Thyroid gland (tissue), 4 donors: ENCODE measurements around the gene MSX1. TPM values are rescaled to one million over a fixed set of nuclear protein-coding genes. Genes with fewer than 3 reads are reported as not detected.

Experiments
- DNase-seq, 2 donors: peaks; one replicate each; pipeline ENCODE4 v3.0.0-alpha.2; 2019
- H3K27ac ChIP-seq, 3 donors: fragments of 200-600 bp; sonication (generic); 1 replicate in 2 of 3; 2 replicates in 1 of 3; pipeline ENCODE4 v1.5.1; 2016 to 2019; ENCODE audit warnings: mild to moderate bottlenecking in 1 of 3, moderate library complexity in 1 of 3
- H3K27me3 ChIP-seq: fragments of 200-600 bp; sonication (generic); one replicate; pipeline ENCODE4 v1.5.1; 2019
- H3K36me3 ChIP-seq, 2 donors: fragments of 200-600 bp; sonication (generic); one replicate each; pipeline ENCODE4 v1.5.1; 2016 to 2019
- H3K4me1 ChIP-seq, 2 donors: fragments of 200-600 bp; sonication (generic); one replicate each; pipeline ENCODE4 v1.5.1; 2017 to 2019
- H3K4me3 ChIP-seq, 3 donors: fragments of 200-600 bp; sonication (generic); replicated peaks in 1 of 3; 1 replicate in 2 of 3; 2 replicates in 1 of 3; pipeline ENCODE4 v1.5.1; 2016; ENCODE audit warnings: mild to moderate bottlenecking in 1 of 3
- H3K9me3 ChIP-seq: fragments of 200-600 bp; sonication (generic); one replicate; pipeline ENCODE4 v1.5.1; 2017
- CTCF ChIP-seq, 6 experiments: fragments of 200-600 bp in 3 of 6; fragments of 450-650 bp in 3 of 6; sonication (generic) in 3 of 6; IDR thresholded peaks; one replicate each; pipeline ENCODE4 v1.5.1; 2016 to 2019; ENCODE audit warnings: antibody characterized with exemption in 6 of 6, mild to moderate bottlenecking in 2 of 6, inconsistent platforms in 1 of 6, moderate library complexity in 1 of 6
- POLR2A ChIP-seq, 2 donors: fragments of 450-650 bp; IDR thresholded peaks; one replicate each; pipeline ENCODE4 v1.6.1; 2017; ENCODE audit warnings: antibody characterized with exemption in 2 of 2, mild to moderate bottlenecking in 2 of 2, moderate library complexity in 1 of 2
- WGBS, 2 donors: methylation state at CpG; one replicate each; pipeline ENCODE4 v1.1.5; 2017; 5-methylcytosine and 5-hydroxymethylcytosine counted together
- intact Hi-C: fragments of 100-400 bp; cut with DNase I; formaldehyde crosslinking; loops from one replicate; pipeline ENCODE4 v1.15.1; 2023
- total RNA-seq, 4 donors: library from RNA; depleted of rRNA; stranded (reverse); fragments of >200 nt; gene quantifications; one replicate each; pipeline ENCODE4 v1.2.3, GENCODE V29; 2016

Gene MSX1
- total RNA-seq, 4 donors from 2014 or later = 5.0 to 20.8 (median 12.9) TPM

- peaks cover 53% of the 10 kb centered on the region for H3K27me3 ChIP-seq
- no peaks in the 10 kb centered on the region for H3K36me3 ChIP-seq
- TF ChIP-seq CTCF (IDR thresholded peaks at IDR 0.05) = no peak
- no peak for TF ChIP-seq POLR2A (IDR thresholded peaks at IDR 0.05)
- H3K9me3 ChIP-seq = no peaks in the 10 kb centered on the region
- no peak overlapping the region for H3K27ac ChIP-seq
- 7 to 8% methylated on average over 24 to 26 of the region's 26 CpGs for WGBS, 2 donors
- no peak overlapping the region for H3K4me3 ChIP-seq
- peaks cover 7 to 19% of the 10 kb centered on the region in 2 donors for H3K4me1 ChIP-seq
- DNase-seq = no peak
- intact Hi-C loops = no loop called here
These were observed 11.2 kb downstream of the MSX1 start for GRCh38 chr4:4870576-4871241.

GRCh38 chr4:4871242-4871572, 11.7 kb downstream of the MSX1 start:
- intact Hi-C loops = no loop called here
- H3K4me1 ChIP-seq = peaks cover 3 to 14% of the 10 kb centered on the region in 2 donors
- no peak overlapping the region for H3K4me3 ChIP-seq
- H3K9me3 ChIP-seq = no peaks in the 10 kb centered on the region
- peaks cover 53% of the 10 kb centered on the region for H3K27me3 ChIP-seq
- no peak for TF ChIP-seq POLR2A (IDR thresholded peaks at IDR 0.05)
- no peak for DNase-seq
- 0 to 3% methylated on average over 12 to 17 of the region's 18 CpGs for WGBS, 2 donors
- H3K27ac ChIP-seq = no peak overlapping the region
- no peaks in the 10 kb centered on the region for H3K36me3 ChIP-seq

GRCh38 chr4:4871573-4872313, 12.3 kb downstream of the MSX1 start:
- Histone ChIP-seq H3K9me3 (no peaks in the 10 kb centered on the region), H3K27me3 (peaks cover 53% of the 10 kb centered on the region), H3K4me3 (no peak overlapping the region), H3K36me3 (no peaks in the 10 kb centered on the region), H3K4me1 (peaks cover 0 to 8% of the 10 kb centered on the region in 2 donors), H3K27ac (no peak overlapping the region)
- intact Hi-C loops = no loop called here
- 2 to 5% methylated on average over 17 to 21 of the region's 46 CpGs for WGBS, 2 donors
- DNase-seq = no peak
- TF ChIP-seq CTCF (IDR thresholded peaks at IDR 0.05) (no peak), POLR2A (IDR thresholded peaks at IDR 0.05) (no peak)

GRCh38 chr4:4872314-4872903, 12.9 kb downstream of the MSX1 start:
- intact Hi-C loops = no loop called here
- 3 to 16% methylated on average over 11 to 16 of the region's 28 CpGs for WGBS, 2 donors
- peaks cover 0 to 3% of the 10 kb centered on the region in 2 donors for H3K4me1 ChIP-seq
- no peak overlapping the region for H3K27ac ChIP-seq
- TF ChIP-seq POLR2A (IDR thresholded peaks at IDR 0.05) (no peak), CTCF (IDR thresholded peaks at IDR 0.05) (no peak)
- H3K4me3 ChIP-seq = no peak overlapping the region
- H3K27me3 ChIP-seq = peaks cover 51% of the 10 kb centered on the region
- H3K36me3 ChIP-seq = no peaks in the 10 kb centered on the region
- H3K9me3 ChIP-seq = no peaks in the 10 kb centered on the region
- DNase-seq = no peak

- Histone ChIP-seq H3K4me1 (no peaks in the 10 kb centered on the region), H3K27ac (no peak overlapping the region), H3K9me3 (no peaks in the 10 kb centered on the region), H3K36me3 (no peaks in the 10 kb centered on the region), H3K4me3 (no peak overlapping the region), H3K27me3 (peaks cover 44% of the 10 kb centered on the region)
- no peak for TF ChIP-seq CTCF (IDR thresholded peaks at IDR 0.05)
- no peak for TF ChIP-seq POLR2A (IDR thresholded peaks at IDR 0.05)
- DNase-seq = no peak
- intact Hi-C loops = no loop called here
- WGBS, 2 donors = 33 to 50% methylated on average over 11 of the region's 11 CpGs
These were observed 13.7 kb downstream of the MSX1 start for GRCh38 chr4:4873203-4873602.
